Nephron (organoid): ENCODE measurements around the gene DDB1.

Experiments used
- H3K27ac Mint-ChIP-seq, 3 experiments: 2 replicates each; pipeline ENCODE4 v1.8.0; 2020; ENCODE audit warnings: mixed read lengths in 3 of 3, mild to moderate bottlenecking in 2 of 3, moderate library complexity in 1 of 3
- H3K27me3 Mint-ChIP-seq: 2 replicates; pipeline ENCODE4 v1.8.0; 2021; ENCODE audit warnings: low read depth, mild to moderate bottlenecking, moderate library complexity, mixed read lengths
- H3K36me3 Mint-ChIP-seq: 2 replicates; pipeline ENCODE4 v1.8.0; 2020; ENCODE audit warnings: low read depth, mixed read lengths
- H3K4me1 Mint-ChIP-seq: 2 replicates; pipeline ENCODE4 v1.8.0; 2020; ENCODE audit warnings: mixed read lengths
- H3K4me3 Mint-ChIP-seq, 3 experiments: 2 replicates each; pipeline ENCODE4 v1.8.0; 2020; ENCODE audit warnings: mild to moderate bottlenecking in 3 of 3, mixed read lengths in 3 of 3, moderate library complexity in 2 of 3
- H3K9me3 Mint-ChIP-seq: 2 replicates; pipeline ENCODE4 v1.8.0; 2020; ENCODE audit warnings: mixed read lengths
- TF ChIP-seq, protein P1 (sequence below), 3 experiments: fragments of 200-600 bp; sonication (generic); IDR thresholded peaks; one replicate each; pipeline ENCODE4 v1.5.0; 2021; ENCODE audit warnings: antibody characterized with exemption in 3 of 3; ENCODE audit not compliant: unreplicated experiment in 3 of 3

Gene DDB1

DNA sequence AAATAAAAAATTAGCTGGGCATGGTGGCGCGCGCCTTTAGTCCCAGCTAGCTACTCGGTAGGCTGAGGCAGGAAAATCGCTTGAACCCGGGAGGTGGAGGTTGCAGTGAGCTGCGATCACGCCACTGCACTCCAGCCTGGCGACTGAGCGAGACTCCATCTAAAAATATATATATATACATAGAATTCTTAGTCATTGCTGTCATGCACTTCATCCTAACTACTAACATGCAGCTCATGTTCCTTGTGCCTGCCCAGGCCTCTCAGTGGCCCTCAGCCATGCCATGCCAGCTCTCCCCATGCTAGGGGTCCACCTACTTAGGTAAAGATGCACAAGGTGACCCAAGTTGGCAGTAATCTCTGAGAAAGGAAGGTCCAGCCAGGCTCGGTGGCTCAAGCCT is 25.7 kb upstream of the DDB1 start:
- H3K27me3 Mint-ChIP-seq = no peaks in the 10 kb centered on the region
- no peak overlapping the region for H3K27ac Mint-ChIP-seq
- TF ChIP-seq, protein P1, sequence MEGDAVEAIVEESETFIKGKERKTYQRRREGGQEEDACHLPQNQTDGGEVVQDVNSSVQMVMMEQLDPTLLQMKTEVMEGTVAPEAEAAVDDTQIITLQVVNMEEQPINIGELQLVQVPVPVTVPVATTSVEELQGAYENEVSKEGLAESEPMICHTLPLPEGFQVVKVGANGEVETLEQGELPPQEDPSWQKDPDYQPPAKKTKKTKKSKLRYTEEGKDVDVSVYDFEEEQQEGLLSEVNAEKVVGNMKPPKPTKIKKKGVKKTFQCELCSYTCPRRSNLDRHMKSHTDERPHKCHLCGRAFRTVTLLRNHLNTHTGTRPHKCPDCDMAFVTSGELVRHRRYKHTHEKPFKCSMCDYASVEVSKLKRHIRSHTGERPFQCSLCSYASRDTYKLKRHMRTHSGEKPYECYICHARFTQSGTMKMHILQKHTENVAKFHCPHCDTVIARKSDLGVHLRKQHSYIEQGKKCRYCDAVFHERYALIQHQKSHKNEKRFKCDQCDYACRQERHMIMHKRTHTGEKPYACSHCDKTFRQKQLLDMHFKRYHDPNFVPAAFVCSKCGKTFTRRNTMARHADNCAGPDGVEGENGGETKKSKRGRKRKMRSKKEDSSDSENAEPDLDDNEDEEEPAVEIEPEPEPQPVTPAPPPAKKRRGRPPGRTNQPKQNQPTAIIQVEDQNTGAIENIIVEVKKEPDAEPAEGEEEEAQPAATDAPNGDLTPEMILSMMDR (IDR thresholded peaks at IDR 0.05; ENCODE audit: unreplicated experiment in 3 of 3) = no peak
- H3K9me3 Mint-ChIP-seq = no peaks in the 10 kb centered on the region
- H3K4me3 Mint-ChIP-seq = peak overlapping the region in 1 of 3 experiments; percentile 30
- peaks cover 27% of the 10 kb centered on the region for H3K4me1 Mint-ChIP-seq
- H3K36me3 Mint-ChIP-seq = peaks cover 6% of the 10 kb centered on the region

DNA sequence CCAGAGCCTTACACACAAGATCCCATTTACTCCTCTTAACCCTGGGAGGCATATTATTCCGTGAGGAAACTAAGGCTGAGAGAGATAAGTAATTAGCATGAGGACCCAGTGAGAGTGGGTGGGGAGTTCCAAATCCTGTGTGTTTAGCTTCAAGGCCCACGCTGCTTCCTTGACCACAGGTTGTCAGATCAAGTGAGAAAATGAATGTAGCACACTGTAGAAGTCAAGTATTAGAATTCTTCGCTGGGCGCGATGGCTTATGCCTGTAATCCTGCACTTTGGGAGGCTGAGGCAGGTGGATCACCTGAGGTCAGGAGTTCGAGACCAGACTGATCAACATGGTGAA is 25.0 kb upstream of the DDB1 start:
- Mint-ChIP-seq H3K27me3 (no peaks in the 10 kb centered on the region), H3K27ac (peak overlapping the region in 1 of 3 experiments; percentile 38), H3K4me3 (peak overlapping the region; percentile 39 to 72 (median 51)), H3K9me3 (no peaks in the 10 kb centered on the region), H3K36me3 (peaks cover 10% of the 10 kb centered on the region), H3K4me1 (peaks cover 20% of the 10 kb centered on the region)
- TF ChIP-seq, protein P1 (IDR thresholded peaks at IDR 0.05; ENCODE audit: unreplicated experiment in 3 of 3) = no peak

DNA sequence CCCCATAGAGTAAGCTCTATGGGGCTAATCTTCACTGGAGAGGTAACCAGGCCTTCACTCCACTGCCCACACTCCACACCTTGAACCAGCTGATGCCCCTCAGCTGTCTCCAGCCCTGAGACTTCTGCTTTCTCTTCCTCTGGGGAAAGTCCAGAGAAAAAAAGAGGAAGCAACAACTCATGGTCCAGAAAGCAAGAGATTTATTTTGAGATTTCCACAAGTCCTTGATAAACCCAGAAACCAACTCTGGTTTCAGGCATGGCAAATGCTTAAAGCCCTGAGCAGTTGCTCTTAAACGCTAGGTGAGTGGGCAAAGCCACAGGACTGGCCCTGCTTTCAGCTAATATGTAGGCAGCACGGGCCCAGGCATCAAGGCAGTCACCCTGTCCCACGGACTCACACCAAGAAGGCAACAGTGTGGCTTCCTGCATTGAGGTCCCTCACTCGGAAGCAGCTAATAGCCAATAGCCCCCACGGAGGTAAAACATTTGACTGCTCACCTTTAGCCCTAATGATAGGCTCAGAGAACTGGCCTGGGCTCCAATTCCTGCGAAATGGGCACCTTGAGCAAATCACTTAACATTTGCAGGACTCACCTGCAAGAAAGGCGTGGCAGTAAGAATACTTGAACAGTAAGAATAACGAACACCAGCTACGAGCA is 24.5 kb upstream of the DDB1 start:
- Mint-ChIP-seq H3K9me3 (no peaks in the 10 kb centered on the region), H3K36me3 (peaks cover 10% of the 10 kb centered on the region), H3K4me1 (peaks cover 15% of the 10 kb centered on the region), H3K4me3 (peak overlapping the region; percentile 39 to 72 (median 51)), H3K27ac (peak overlapping the region in 1 of 3 experiments; percentile 38), H3K27me3 (no peaks in the 10 kb centered on the region)
- TF ChIP-seq, protein P1 (IDR thresholded peaks at IDR 0.05; ENCODE audit: unreplicated experiment in 3 of 3) = no peak

DNA sequence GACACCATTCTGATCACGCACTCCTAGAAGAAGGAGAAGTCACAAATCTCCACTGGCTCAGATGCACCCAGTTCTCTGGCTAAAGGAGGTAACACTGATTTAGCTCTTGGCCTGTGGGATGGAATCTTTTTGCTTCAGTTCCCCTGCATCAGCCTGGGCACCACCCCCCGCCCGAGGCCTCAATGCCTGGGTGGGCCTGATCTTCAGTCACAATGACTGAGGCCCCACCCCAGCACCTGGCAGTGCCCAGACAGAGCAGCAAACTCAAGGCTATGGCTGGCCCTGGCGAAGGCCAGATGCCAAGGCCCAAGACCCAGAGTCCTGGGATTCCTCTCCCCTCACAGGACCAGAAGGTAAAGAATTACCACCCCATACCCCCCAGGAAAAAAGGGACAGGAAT is 23.8 kb upstream of the DDB1 start:
- Mint-ChIP-seq H3K27me3 (no peaks in the 10 kb centered on the region), H3K4me3 (no peak overlapping the region), H3K27ac (no peak overlapping the region), H3K36me3 (peaks cover 9% of the 10 kb centered on the region), H3K4me1 (peaks cover 11% of the 10 kb centered on the region), H3K9me3 (no peaks in the 10 kb centered on the region)
- TF ChIP-seq, protein P1 (IDR thresholded peaks at IDR 0.05; ENCODE audit: unreplicated experiment in 3 of 3) = no peak

DNA sequence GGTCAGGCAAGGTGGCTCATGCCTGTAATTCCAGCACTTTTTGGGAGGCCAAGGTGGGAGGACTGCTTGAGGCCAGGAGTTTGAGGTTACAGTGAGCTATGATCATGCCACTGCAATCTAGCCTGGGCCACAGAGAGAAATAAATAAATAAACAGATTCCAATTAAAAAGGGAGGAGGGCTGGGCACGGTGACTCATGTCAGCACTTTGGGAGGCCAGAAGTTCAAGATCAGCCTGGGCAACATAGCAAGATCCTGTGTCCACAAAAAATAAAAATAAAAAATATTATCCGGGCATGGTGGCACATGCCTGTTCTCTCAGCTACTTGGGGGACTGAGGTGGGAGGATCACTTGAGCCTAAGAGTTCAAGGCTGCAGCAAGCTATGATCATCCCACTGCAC is 21.3 kb upstream of the DDB1 start:
- no peaks in the 10 kb centered on the region for H3K4me1 Mint-ChIP-seq
- H3K9me3 Mint-ChIP-seq = no peaks in the 10 kb centered on the region
- H3K36me3 Mint-ChIP-seq = peaks cover 16% of the 10 kb centered on the region
- H3K27ac Mint-ChIP-seq = no peak overlapping the region
- H3K27me3 Mint-ChIP-seq = no peaks in the 10 kb centered on the region
- no peak overlapping the region for H3K4me3 Mint-ChIP-seq
- TF ChIP-seq, protein P1 (IDR thresholded peaks at IDR 0.05; ENCODE audit: unreplicated experiment in 3 of 3) = no peak
